GM13977 (cell line): ENCODE measurements around the gene CDC5L.

Experiments
- DNase-seq: peaks from one replicate; pipeline ENCODE4 v3.0.0; 2012; ENCODE audit warnings: low spot score
- in situ Hi-C: fragments of 300-500 bp; cut with MboI; formaldehyde crosslinking; loops from one replicate; pipeline ENCODE4 v1.12.0; 2022; ENCODE audit warnings: low sequenced_read_pairs, low pct_unique_long_range_greater_than_20kb, mixed read lengths, inconsistent platforms; ENCODE audit not compliant: unreplicated experiment
- TF ChIP-seq, protein P1 (sequence below): IDR thresholded peaks from 2 replicates; pipeline ENCODE4 v1.5.1; 2012; ENCODE audit warnings: mild to moderate bottlenecking, control low read depth; ENCODE audit not compliant: insufficient read depth; ENCODE audit errors: extremely low read depth, missing control alignments

Gene CDC5L

DNA sequence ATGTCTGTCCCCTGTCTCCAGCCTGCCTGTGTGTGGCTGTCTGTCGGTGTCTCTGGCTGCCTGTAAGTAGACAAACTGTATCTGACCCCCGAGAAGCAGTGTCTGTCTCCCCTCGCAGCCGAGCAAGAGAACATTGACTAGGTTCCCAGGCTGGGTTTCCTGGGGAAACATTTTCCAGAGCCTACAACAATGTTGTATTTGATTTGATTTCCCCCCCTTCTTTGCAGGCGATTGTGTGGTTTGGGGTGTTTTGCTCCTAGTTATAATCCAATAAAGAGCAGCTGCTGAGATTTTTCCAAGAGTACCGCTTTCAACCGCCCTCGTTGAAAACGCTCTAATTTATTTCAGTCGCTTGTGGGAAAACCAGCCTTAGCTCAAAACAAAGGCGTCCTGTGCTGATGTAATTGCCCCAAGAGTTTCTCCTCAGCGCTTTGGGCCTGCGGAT, 92.6 kb downstream of the CDC5L start:
- in situ Hi-C loops = no loop called here
- TF ChIP-seq, protein P1, sequence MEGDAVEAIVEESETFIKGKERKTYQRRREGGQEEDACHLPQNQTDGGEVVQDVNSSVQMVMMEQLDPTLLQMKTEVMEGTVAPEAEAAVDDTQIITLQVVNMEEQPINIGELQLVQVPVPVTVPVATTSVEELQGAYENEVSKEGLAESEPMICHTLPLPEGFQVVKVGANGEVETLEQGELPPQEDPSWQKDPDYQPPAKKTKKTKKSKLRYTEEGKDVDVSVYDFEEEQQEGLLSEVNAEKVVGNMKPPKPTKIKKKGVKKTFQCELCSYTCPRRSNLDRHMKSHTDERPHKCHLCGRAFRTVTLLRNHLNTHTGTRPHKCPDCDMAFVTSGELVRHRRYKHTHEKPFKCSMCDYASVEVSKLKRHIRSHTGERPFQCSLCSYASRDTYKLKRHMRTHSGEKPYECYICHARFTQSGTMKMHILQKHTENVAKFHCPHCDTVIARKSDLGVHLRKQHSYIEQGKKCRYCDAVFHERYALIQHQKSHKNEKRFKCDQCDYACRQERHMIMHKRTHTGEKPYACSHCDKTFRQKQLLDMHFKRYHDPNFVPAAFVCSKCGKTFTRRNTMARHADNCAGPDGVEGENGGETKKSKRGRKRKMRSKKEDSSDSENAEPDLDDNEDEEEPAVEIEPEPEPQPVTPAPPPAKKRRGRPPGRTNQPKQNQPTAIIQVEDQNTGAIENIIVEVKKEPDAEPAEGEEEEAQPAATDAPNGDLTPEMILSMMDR = no peak
- DNase-seq = no peak

DNA sequence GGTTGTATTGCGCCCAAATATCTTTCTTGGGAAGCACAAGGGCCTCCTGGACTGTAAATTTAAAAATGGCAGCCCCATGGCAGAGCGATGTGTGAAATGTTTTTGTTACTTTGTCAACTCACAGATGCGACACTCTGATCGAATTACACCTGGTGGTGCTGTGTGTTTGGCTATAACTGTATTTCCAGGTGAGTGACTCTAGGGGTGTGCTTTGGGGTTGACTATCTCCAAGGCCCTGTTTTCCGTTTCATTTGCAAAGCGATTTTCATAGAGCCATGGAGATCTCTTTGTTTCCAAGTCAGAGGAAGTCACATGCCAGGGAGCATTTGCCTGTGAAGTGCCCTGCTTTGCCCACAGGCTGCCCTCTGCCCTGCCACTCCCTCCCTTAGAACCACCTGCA, 93.5 kb downstream of the CDC5L start:
- DNase-seq = no peak
- TF ChIP-seq, protein P1 = no peak
- in situ Hi-C loops = no loop called here

DNA sequence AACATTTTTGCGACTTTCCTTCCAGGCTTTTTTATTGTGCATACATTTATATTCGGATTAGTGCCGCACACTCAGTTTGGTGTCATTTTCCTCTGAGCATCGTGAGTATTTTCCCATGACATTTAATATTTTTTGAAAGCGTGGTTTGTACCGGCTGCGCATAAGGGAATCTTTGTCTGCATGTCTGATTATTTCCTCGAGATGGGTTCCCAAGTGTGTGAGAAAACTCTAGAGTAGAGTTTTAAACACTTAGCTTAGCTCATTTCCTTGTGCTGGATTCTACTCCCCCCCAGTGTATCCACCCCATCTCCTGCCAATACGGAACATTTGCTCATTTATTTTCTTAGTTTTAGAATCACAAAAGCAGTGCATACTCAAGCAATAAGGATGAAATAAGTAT, 94.3 kb downstream of the CDC5L start:
- in situ Hi-C loops = no loop called here
- no peak for DNase-seq
- TF ChIP-seq, protein P1 = no peak

DNA sequence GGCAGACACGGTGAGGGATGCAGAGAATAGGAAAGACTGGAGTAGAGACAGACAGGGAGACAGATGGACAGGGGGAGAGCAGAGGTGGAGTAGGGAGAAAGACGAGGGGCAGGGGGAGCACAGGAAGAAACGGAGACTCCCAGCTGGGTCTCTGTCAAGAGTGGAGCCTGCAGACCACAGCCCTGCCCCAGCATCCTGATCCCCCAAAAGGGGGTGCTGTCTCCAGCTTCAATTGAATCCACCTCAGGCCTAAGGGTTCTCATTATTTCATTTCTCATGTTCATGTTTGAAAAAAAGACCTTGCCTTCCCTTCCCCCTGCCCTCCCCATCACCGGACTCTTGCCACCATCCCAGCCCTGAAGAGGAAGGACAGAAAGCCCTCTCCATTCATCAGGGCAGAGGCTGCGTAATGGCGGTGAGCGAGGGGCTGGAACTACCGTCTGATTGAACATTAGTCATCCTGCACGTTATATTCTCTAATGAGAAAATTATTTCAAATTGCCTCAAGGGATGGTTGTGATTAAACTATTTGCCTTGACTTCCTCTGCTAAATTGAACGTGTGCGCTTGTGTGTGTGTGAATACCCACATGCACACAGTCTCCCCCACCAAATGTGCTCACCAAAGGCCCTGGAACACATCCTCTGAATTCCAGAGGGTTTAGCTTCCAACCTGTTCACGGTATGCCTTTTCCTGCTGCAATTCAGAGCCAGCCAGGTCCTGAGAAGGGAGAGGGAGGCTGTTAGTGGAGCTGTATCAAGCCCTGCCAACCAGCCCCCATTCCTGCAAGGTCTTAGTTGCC, 98.3 kb downstream of the CDC5L start:
- DNase-seq = no peak
- TF ChIP-seq, protein P1 = no peak
- in situ Hi-C loops = no loop called here

DNA sequence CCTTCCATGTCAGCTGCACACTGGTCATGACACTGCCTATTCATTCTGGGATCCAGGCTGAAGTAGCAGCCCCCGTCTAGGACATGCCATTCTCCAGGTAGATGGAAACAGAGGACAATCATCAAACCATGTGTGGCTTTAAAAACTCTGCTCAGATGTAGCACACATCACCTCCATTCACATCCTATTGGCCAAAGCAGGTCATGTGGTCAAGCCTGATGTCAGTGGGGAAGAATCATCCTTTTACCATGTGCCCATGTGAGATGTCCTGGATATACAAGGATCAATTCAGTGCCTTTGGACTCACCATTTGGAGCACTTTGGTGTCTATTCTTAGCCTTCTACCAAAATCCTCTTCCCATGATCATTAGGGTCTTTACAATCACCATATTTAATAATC, 99.5 kb downstream of the CDC5L start:
- DNase-seq = no peak
- in situ Hi-C loops = no loop called here
- TF ChIP-seq, protein P1 = no peak

DNA sequence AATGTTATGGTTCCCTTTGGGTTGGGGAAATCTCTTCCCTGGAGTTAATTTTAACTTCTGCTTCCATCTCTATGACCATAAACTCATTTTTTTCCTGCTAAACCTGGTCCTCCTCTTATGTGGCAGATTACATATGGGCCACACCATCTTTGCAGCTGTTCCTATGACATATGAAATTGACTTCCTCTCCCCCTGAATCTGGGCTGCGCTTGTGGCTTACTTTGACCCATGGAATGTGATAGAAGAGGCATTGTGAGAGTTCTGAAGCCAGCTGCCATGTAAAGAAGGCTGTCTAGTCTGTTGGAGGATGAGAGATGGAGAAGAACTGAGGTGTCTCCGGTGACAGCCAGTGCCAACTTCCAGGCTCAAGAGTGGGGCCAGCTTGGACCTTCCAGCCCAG, 100.1 kb downstream of the CDC5L start:
- in situ Hi-C loops = no loop called here
- TF ChIP-seq, protein P1 = no peak
- DNase-seq = no peak
